HS-5 (cell line): ENCODE results near the gene RNF4.
"Not testable (repeated sequence)": the region's sequence is repeated elsewhere in the genome, so short reads cannot be mapped to it uniquely, and the experiment has no call there.

Experiments used
- DNase-seq: peaks from one replicate; pipeline ENCODE4 v3.0.0-alpha.2; 2012; ENCODE audit warnings: low read depth

Gene RNF4

DNA sequence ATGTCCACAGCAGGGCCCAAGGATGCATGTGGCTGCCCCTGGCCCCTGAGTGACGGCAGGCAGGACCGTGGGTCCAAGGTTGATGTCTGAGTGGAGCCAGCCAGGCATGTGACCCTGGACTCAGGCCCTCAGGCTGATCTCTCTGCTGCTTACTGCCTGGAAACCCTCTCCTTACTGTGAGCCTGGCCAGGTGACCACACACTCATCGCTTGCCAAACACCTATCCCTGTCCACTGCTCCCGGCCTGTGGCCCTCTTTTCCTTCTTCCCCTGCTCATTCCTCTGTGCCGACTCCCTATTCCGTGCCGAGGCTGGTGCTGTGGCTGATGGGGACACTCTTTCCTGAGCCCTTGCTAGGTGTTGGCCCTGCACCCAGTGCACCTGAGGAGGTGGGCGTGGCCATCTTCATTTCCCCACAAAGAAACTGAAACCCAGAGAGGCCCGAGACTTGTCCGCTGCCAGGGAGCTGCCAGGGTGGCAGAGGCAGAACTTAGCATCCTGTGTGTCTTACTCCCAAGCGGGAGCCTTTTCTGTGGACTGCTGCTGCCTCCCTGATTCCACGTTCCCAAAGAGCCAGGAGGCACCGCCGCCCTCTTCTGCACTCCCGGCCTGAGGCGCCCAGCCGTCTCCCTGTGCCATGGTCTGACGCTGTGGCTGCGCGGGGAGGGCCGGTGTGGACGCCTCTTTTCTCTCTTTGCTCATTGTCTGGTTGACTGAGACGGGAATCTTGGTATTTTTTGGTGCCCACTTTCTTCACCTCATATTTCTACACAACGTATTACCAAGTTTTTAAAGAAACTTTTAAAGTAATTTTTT, 11.2 kb upstream of the RNF4 start:
- no peak for DNase-seq

- no peak for DNase-seq
These were observed 10.1 kb upstream of the RNF4 start for GRCh38 chr4:2458546-2459491.

DNA sequence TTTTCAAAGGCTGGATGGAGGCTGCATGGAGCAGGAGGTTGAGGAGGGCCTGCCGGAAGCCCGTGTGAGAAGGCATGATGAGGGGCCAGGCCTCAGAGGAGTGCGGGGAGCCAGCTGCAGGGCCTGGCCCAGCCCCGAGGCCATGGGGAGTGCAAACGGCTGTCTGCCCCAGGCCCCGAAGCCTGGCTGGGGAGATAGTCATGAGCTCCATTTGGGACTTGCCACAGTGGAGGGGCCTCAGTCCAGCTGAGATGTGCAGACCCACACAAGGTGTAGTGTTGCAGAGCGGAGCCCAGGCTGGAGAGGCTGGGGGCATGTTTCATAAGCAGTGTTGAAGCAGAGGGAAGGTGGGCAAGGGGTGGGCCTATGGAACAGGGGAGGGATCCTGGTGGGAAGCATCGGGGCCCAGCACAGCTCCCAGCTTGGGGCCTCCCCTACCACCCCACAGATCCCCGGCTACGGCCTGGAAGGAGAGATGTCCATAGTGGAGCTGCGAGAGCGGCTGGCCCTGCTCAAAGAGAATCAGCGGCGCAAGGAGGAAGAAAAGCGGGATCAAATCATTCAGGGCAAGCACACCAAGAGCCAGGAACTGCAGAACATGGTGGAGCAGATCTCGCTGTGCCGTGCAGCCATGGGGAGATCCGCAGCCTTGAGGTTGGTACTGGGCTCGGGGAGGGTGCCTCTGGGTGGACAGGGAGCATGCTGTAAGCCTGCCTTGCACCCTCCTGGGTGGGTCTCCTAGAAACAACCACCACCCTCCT, 9.1 kb upstream of the RNF4 start:
- DNase-seq = no peak

GRCh38 chr4:2461246-2461960, 7.5 kb upstream of the RNF4 start:
- DNase-seq = no peak

DNA sequence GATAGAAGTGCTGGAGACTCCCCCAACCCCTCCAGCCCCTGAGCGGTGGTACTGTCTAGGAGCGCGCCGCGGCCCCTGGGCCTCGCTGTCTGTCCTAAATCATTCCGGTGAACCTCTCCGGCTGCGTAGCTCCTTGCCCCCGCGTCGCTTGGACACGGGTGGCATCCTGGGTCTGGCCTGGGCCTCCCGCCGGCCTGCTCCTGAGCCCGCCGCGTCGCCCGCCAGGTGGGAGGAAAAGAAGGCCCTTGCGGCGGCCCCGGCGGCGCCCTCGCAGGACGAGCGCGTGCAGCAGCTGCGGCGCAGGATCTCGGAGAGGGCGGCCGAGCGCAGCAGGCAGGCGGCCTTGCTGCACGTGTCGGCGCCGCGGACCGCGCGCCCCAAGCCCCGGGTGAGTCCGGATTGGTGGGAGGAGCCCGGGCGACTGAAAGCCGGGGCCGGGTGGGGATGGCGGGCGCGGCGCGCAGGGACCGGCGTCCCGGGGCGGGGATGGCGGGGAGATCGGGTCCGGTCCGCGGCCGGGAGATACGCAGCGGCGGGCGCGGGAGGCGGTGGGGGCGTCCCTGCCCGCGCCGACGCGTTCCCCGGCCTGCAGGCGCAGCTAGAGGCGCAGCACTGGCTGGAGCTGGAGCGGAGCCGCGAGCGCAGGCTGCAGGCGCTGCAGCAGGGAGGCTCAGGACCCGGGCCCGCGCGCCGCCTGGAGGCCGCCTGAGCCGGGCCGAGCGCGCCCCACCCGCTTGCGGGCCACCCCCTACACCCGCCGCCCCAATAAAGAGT, 6.5 kb upstream of the RNF4 start:
- DNase-seq = no peak

DNA sequence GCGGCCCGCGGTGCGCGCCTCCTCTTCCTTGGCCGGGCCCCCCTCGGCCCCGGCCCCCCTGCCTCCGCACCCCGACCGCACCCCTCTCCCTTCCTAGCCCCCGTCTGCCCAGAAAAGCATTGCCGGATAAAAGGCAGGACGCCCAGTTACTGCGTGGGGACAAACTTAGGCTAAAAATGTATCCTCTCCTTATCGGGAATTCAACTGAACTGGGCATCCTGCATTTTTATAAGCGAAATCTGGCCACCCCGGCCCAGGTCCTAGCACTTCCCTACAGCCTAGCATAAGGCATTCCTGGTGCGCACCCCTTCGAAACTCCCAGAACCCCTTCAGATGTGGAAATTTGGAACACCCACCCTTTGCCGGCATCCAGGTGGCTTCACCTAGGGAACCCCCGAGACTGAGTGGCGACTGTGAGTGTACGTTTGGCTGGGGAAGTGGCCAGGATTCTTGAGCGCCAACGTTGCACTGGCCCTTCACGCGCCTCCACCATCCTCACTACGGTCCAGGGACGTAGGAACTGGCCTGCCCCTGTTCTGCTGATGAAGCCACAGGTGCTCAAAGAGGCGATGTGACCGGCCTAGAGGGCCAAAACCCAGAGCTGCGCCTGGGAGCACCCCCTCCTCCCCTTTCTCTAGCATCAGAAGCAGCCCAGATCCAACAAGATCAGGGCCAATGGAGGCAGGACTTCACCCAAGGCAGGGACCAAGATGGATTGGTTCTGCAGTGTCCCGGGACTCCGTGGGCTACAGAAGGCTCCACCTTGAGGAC, 5.7 kb upstream of the RNF4 start:
- DNase-seq = no peak

DNA sequence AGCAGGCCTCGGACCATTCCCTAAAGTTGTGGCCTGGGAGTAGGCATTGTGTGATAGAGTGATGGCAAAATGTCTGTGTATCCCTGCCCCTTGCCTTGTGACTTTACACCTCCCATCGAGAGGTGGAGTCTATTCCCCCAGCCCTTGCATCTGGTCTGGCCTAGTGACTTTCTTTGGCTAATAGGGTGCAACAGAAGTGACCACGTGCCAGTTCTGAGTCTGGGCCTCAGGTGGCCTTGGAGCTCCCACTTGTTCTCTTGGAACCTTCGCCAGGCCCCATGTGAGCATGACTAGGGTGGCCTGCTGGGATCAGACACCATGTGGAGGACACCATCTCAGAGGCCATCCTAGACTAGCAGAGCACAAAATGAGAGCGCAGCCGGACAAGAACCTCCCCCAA, 3.9 kb upstream of the RNF4 start:
- no peak for DNase-seq

GRCh38 chr4:2465544-2465943, 3.4 kb upstream of the RNF4 start:
- not testable (repeated sequence) for DNase-seq

- DNase-seq = no peak
These were observed 482 bp downstream of the RNF4 start for GRCh38 chr4:2469192-2469984.

DNA sequence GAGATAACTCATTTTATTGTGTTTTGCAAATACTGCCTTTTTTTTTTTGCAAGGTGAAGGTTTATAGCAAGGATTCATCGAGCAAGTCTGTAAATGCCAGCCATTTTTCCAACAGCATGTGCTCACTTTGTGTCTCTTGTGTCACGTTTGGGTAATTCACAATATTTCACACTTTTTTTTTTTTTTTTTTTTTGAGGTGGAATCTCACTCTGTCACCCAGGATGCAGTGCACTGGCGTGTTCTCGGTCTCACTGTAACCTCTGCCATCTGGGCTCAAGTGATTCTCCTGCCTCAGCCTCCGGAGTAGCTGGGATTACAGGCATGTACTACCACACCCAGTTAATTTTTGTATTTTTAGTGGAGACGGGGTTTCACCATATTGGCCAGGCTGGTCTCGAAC, 1.9 kb downstream of the RNF4 start:
- no peak for DNase-seq

DNA sequence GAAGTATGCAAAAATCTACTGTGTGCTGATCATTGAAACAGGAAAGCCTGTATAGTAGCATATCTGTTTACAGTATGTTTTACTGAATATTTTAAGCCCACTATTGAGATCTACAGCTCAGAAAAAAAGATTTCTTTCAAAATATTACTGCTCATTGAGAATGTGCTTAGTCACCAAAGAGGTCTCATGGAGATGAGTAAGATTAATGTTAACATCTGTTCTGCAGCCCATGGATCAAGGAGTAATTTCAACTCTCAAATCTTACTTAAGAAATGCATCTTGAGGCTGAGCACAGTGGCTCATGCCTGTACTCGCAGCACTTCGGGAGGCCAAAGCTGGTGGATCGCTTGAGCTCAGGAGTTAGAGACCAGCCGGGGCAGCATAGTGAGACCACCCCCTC, 3.3 kb downstream of the RNF4 start:
- no peak for DNase-seq

- DNase-seq = no peak
These were observed 9.3 kb downstream of the RNF4 start for GRCh38 chr4:2478229-2478628.

DNA sequence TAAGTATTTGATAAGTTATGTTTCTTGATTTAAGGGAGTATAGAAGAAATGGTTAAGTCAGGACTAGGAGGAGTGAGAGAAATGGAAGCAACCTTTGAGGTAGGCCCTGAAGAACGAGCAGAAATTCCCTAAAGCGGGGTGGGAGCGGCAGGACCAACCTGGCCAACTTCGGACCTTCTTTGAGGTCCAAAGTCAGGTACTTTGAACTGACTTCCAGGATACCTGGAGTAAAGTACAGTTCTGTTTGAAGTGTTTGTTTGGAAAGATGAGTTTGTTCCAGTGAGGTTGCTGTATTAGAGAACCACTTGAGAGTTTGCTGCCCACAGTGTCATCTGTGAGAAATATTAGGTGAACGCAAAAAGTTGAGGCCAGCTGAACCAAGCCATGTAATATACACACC, 11.7 kb downstream of the RNF4 start:
- DNase-seq = no peak

DNA sequence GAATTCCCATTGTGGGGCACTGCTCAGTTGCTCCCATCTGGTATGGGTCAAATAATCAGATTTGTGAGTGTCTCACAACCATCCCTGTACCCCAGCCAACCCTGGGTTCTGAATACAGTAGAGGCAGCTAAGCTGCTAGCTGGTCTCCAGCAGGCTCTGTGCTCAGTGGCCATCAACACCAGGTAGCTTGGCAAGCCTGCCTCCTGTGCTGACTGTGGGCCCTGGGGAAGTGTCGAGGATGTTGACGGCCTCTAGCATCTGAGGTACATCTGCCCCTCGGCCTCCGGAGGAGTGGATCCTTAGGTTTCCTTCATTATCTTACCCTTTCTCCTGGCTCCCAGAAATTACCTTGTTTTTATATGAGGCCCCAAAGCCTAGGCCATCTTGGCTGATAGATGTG, 13.3 kb downstream of the RNF4 start:
- no peak for DNase-seq

DNA sequence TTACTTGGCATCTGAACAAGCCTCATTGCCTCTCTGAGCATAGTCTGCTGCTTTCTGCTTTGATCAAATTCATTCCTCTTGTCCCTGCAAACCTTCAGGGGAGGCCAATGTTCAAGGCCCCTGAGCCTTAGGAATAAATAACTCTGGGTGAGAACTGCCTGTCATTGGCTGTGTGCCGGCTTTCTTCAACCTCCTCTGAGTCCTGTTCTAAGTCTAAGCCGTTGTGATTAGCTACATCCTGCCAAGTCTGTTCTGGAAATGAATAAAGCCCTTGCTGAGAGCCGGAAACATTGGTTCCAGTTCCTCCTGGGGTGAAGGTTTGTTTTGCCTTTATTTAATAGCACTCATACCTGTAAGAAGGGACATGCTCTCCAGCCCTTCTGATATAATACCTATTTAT, 13.8 kb downstream of the RNF4 start:
- no peak for DNase-seq

GRCh38 chr4:2483237-2483636, 14.3 kb downstream of the RNF4 start:
- no peak for DNase-seq

- no peak for DNase-seq
These were observed 15.3 kb downstream of the RNF4 start for GRCh38 chr4:2484185-2484584.

DNA sequence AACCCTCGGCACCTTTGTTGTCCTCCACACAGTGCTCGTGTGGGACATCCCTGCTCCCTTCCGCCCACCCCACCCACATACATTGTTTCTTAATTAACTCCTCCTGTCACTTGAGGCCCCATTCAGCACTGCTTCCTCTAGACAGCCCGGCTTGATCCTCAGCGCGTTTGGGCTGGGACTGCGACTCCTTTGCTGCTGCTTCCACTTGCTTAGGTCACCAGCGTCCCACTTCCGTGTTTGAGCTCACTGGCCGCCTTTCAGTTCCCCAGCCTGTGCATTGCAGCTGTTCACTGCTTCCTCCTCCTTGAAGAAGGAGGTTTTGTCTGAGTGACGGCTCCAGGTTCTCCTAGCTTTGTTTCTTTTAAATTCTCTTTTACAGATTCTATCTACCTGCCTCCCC, 16.1 kb downstream of the RNF4 start:
- no peak for DNase-seq

DNA sequence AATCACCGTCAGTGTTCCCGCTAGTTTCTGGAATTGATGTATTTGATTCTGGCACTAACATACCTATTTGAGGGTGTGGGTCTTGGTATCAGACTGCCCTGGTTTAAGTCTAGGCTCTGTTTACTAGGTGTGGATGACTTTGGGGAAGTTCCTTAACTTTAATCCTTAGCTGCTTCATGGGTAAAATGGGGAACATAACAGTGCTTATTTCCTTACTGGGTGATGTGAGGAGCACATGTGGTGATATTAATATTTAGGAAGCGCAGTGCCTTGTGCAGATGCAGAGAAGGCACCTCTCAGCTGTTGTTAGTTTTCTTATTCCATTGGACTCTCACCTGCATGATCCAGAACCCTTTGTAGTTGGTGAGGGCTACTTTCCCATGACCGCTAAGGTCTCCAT, 17.1 kb downstream of the RNF4 start:
- no peak for DNase-seq
